ENCODE measurements around the gene CFAP299.

GRCh38 chr4:80878218-80878617 is 542.7 kb downstream of the CFAP299 start:
- TF ChIP-seq ATF3 (IDR thresholded peaks at IDR 0.05): no peak
- TF ChIP-seq POLR2A (IDR thresholded peaks at IDR 0.05; ENCODE audit: borderline replicate concordance, extremely low read depth, insufficient read depth, insufficient read length): no peak
- TF ChIP-seq ZFX (IDR thresholded peaks at IDR 0.05): no peak

Data from HCT116 (cell line).